Measurements from ENCODE around the gene PCARE. TPM values are rescaled to one million over a fixed set of nuclear protein-coding genes. Genes with fewer than 3 reads are reported as not detected.
"Not testable (repeated sequence)": the region's sequence is repeated elsewhere in the genome, so short reads cannot be mapped to it uniquely, and the experiment has no call there.

The PCARE gene
- total RNA-seq, 1 donor: under 0.01 TPM

DNA sequence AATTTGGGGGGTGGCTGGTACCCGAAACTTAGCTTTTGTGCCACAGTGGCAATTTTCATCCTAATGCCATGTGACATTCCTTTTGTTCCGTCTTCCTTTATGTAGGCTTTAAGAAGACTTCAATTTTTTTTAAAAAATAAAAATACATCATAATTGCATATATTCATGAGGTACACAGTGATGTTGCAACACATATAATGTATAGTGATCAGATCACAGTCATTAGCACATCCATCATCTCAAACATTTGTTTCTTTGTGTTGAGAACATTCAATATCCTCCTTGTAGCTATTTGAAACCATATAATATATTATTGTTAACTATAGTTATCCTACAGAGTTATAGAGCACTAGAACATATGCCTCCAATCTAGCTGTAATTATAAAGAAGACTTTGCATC lies 34.9 kb upstream of the PCARE start:
- no peak for DNase-seq (ENCODE audit: low read depth)
- TF ChIP-seq CTCF (IDR thresholded peaks at IDR 0.05; ENCODE audit: insufficient read depth, low read length): no peak
- no peak overlapping the region for H3K4me3 ChIP-seq (ENCODE audit: low read depth, low read length)

DNA sequence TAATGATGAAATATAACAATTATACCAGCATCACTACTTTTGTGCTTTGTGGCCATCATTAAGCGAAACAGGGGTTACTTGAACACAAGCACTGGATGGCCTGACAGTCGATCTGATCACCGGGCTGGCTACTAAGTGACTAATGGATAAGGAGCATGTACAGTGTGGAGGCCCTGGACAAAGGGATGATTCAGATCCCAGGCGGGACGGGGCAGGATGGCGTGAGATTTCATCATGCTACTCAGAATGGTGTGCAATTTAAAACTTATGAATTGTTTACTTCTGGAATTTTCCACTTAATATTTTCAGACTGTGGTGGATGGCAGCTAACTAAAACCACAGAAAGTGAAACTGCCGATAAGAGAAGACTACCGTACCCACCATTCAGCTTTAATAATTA lies 33.9 kb upstream of the PCARE start:
- DNase-seq (ENCODE audit: low read depth): peak; percentile 88
- no peak for TF ChIP-seq CTCF (IDR thresholded peaks at IDR 0.05; ENCODE audit: insufficient read depth, low read length)
- H3K4me3 ChIP-seq (ENCODE audit: low read depth, low read length): no peak overlapping the region

GRCh38 chr2:29107547-29107946 lies 33.2 kb upstream of the PCARE start:
- H3K4me3 ChIP-seq (ENCODE audit: low read depth, low read length); DNase-seq (ENCODE audit: low read depth): not testable (repeated sequence)

- no peak overlapping the region for H3K4me3 ChIP-seq (ENCODE audit: low read depth, low read length)
- no peak for TF ChIP-seq CTCF (IDR thresholded peaks at IDR 0.05; ENCODE audit: insufficient read depth, low read length)
- peak; percentile 11 for DNase-seq (ENCODE audit: low read depth)
These were observed 32.7 kb upstream of the PCARE start for GRCh38 chr2:29106980-29107388.

DNA sequence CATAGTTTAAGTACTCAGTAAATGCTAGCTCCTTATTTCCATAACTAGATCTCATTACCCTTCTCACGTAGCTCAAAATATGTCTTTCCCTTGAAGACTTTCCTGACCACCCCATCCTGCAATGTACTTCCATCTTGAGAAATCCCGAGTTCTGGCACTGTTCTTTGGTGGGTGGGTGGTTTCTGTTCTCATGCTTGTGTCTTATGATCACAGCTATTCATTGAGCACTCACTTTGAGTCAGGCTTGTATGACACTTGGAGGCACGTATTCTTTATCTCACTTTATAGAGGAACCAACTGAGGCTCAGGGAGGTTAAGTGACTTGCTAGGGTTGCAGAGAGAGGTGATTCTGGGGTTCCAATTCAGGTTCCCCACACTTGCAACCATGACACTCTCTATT lies 31.9 kb upstream of the PCARE start:
- no peak for TF ChIP-seq CTCF (IDR thresholded peaks at IDR 0.05; ENCODE audit: insufficient read depth, low read length)
- no peak for DNase-seq (ENCODE audit: low read depth)
- H3K4me3 ChIP-seq (ENCODE audit: low read depth, low read length): no peak overlapping the region

GRCh38 chr2:29105375-29105774 lies 31.1 kb upstream of the PCARE start:
- no peak for DNase-seq (ENCODE audit: low read depth)
- TF ChIP-seq CTCF (IDR thresholded peaks at IDR 0.05; ENCODE audit: insufficient read depth, low read length): no peak
- H3K4me3 ChIP-seq (ENCODE audit: low read depth, low read length): no peak overlapping the region

- DNase-seq (ENCODE audit: low read depth): no peak
- H3K4me3 ChIP-seq (ENCODE audit: low read depth, low read length): no peak overlapping the region
- no peak for TF ChIP-seq CTCF (IDR thresholded peaks at IDR 0.05; ENCODE audit: insufficient read depth, low read length)
These were observed 30.4 kb upstream of the PCARE start for GRCh38 chr2:29104688-29105087.
